ENCODE data around the gene MMD2.

MMD2 gene

GRCh38 chr7:4905171-4905570, 53.8 kb downstream of the MMD2 start:
- Histone ChIP-seq H3K4me1 (ENCODE audit: insufficient read depth, low read length, poor library complexity, severe bottlenecking) (no peaks in the 10 kb centered on the region), H3K27me3 (ENCODE audit: insufficient read depth, low read length, poor library complexity, severe bottlenecking) (no peaks in the 10 kb centered on the region), H3F3A (ENCODE audit: low read depth) (no peaks in the 10 kb centered on the region), H3K9ac (ENCODE audit: low read depth, low read length, poor library complexity, severe bottlenecking) (no peak overlapping the region), H3K4me2 (ENCODE audit: low read depth, low read length, poor library complexity, severe bottlenecking) (no peak overlapping the region), H3K9me2 (replicated peaks; ENCODE audit: low read depth, low read length) (no peaks in the 10 kb centered on the region), H3K79me2 (ENCODE audit: insufficient read depth, low read length) (no peaks in the 10 kb centered on the region), H3K36me3 (ENCODE audit: insufficient read depth, low read length) (no peaks in the 10 kb centered on the region), H3K4me3 (ENCODE audit: low read length, poor library complexity, severe bottlenecking) (no peak overlapping the region), H2AFZ (ENCODE audit: low read length) (no peak overlapping the region), H4K20me1 (ENCODE audit: insufficient read depth, low read length, poor library complexity, severe bottlenecking) (no peaks in the 10 kb centered on the region), H3K9me3 (ENCODE audit: insufficient read depth, low read depth, low read length) (no peaks in the 10 kb centered on the region)
- TF ChIP-seq EZH2phosphoT487 (IDR thresholded peaks at IDR 0.05; ENCODE audit: borderline replicate concordance) = no peak
- no peak for TF ChIP-seq CTCF (conservative IDR thresholded peaks at IDR 0.05; ENCODE audit: low read length)

GRCh38 chr7:4904346-4904745, 54.6 kb downstream of the MMD2 start:
- H3K79me2 ChIP-seq (ENCODE audit: insufficient read depth, low read length) = no peaks in the 10 kb centered on the region
- no peak overlapping the region for H2AFZ ChIP-seq (ENCODE audit: low read length)
- H3K4me1 ChIP-seq (ENCODE audit: insufficient read depth, low read length, poor library complexity, severe bottlenecking) = no peaks in the 10 kb centered on the region
- H3K4me3 ChIP-seq (ENCODE audit: low read length, poor library complexity, severe bottlenecking) = no peak overlapping the region
- no peaks in the 10 kb centered on the region for H3K36me3 ChIP-seq (ENCODE audit: insufficient read depth, low read length)
- no peaks in the 10 kb centered on the region for H3F3A ChIP-seq (ENCODE audit: low read depth)
- H3K27me3 ChIP-seq (ENCODE audit: insufficient read depth, low read length, poor library complexity, severe bottlenecking) = no peaks in the 10 kb centered on the region
- TF ChIP-seq EZH2phosphoT487 (IDR thresholded peaks at IDR 0.05; ENCODE audit: borderline replicate concordance) (no peak), CTCF (conservative IDR thresholded peaks at IDR 0.05; ENCODE audit: low read length) (no peak)
- H4K20me1 ChIP-seq (ENCODE audit: insufficient read depth, low read length, poor library complexity, severe bottlenecking) = no peaks in the 10 kb centered on the region
- H3K4me2 ChIP-seq (ENCODE audit: low read depth, low read length, poor library complexity, severe bottlenecking) = no peak overlapping the region
- H3K9me3 ChIP-seq (ENCODE audit: insufficient read depth, low read depth, low read length) = no peaks in the 10 kb centered on the region
- H3K9ac ChIP-seq (ENCODE audit: low read depth, low read length, poor library complexity, severe bottlenecking) = no peak overlapping the region
- no peaks in the 10 kb centered on the region for H3K9me2 ChIP-seq (replicated peaks; ENCODE audit: low read depth, low read length)

- Histone ChIP-seq H3K9me2 (replicated peaks; ENCODE audit: low read depth, low read length) (no peaks in the 10 kb centered on the region), H3K36me3 (ENCODE audit: insufficient read depth, low read length) (no peaks in the 10 kb centered on the region), H3K27me3 (ENCODE audit: insufficient read depth, low read length, poor library complexity, severe bottlenecking) (no peaks in the 10 kb centered on the region), H3K4me2 (ENCODE audit: low read depth, low read length, poor library complexity, severe bottlenecking) (no peak overlapping the region), H3K9ac (ENCODE audit: low read depth, low read length, poor library complexity, severe bottlenecking) (no peak overlapping the region), H3K4me1 (ENCODE audit: insufficient read depth, low read length, poor library complexity, severe bottlenecking) (no peaks in the 10 kb centered on the region), H2AFZ (ENCODE audit: low read length) (no peak overlapping the region), H3K9me3 (ENCODE audit: insufficient read depth, low read depth, low read length) (peaks cover 4% of the 10 kb centered on the region; the same call in 1 of the 2 replicates), H4K20me1 (ENCODE audit: insufficient read depth, low read length, poor library complexity, severe bottlenecking) (no peaks in the 10 kb centered on the region), H3K79me2 (ENCODE audit: insufficient read depth, low read length) (no peaks in the 10 kb centered on the region), H3F3A (ENCODE audit: low read depth) (no peaks in the 10 kb centered on the region), H3K4me3 (ENCODE audit: low read length, poor library complexity, severe bottlenecking) (no peak overlapping the region)
- no peak for TF ChIP-seq CTCF (conservative IDR thresholded peaks at IDR 0.05; ENCODE audit: low read length)
- no peak for TF ChIP-seq EZH2phosphoT487 (IDR thresholded peaks at IDR 0.05; ENCODE audit: borderline replicate concordance)
Observed at GRCh38 chr7:4895766-4896165, 63.2 kb downstream of the MMD2 start.

All from Loucy (cell line).